Heart left ventricle (tissue), 13 donors: ENCODE results near the gene TMEM175.

Source experiments
- CTCF ChIP-seq, 12 donors: fragments of 200-600 bp; sonication (generic) in 4 of 12; IDR thresholded peaks; one replicate each; pipeline versions ENCODE4 v1.5.0 to v1.8.0; 2018 to 2022; ENCODE audit warnings: antibody characterized with exemption in 12 of 12, mild to moderate bottlenecking in 5 of 12
- POLR2A ChIP-seq, 2 donors: fragments of 450-650 bp; IDR thresholded peaks; one replicate each; pipeline ENCODE4 v1.6.1; 2017; ENCODE audit warnings: antibody characterized with exemption in 2 of 2, mild to moderate bottlenecking in 2 of 2, moderate library complexity in 2 of 2
- donor health status: ischemic (EF 13 %, LVEDD 7.1; RV severe dilation, severe dysfunction).
- donor health status: DM: no; HTN: yes; CAD: no.
- donor health status: DM: no; HTN: no; CAD: no.
- donor health status: ischemic (EF 25% LVEDD 6.9; RV normal size, moderate dysfunction).
- donor health status: ischemic (EF 25% LVEDD 5.7; RV mildly dilated, moderate dysfunction).
- donor health status: ischemic (EF 35%, LVEDD 5.7; RV mildly dilated, moderate dysfunction).
- donor health status: nonischemic (EF 11% LVEDD 7.7; RV severe dilation, severe dysfunction).
- donor health status: DM: yes; HTN: yes; CAD: no.
- donor health status: PGD.
- donor health status: ischemic (EF 29% LVEDD 5.4; RV normal size, mild dysfunction).
- donor health status: nonischemic (EF 23%, LVEDD 6.1; RV moderate dilation, normal function).

GRCh38 chr4:963276-964225 lies 31.3 kb downstream of the TMEM175 start:
- no peak for TF ChIP-seq CTCF (IDR thresholded peaks at IDR 0.05)
- no peak for TF ChIP-seq POLR2A (IDR thresholded peaks at IDR 0.05)
